GM12875 (cell line): ENCODE measurements around the gene NOTCH3.

ENCODE experiments used
- H3K4me3 ChIP-seq: one replicate; pipeline ENCODE4 v1.5.1; 2011; ENCODE audit warnings: low read depth, low read length, control low read depth
- CTCF ChIP-seq: IDR thresholded peaks from 2 replicates; pipeline ENCODE4 v1.5.1; 2011; ENCODE audit warnings: low read depth, mild to moderate bottlenecking, control low read depth, inconsistent platforms, low read length, moderate library complexity, borderline replicate concordance; ENCODE audit not compliant: insufficient read depth

The NOTCH3 gene

DNA sequence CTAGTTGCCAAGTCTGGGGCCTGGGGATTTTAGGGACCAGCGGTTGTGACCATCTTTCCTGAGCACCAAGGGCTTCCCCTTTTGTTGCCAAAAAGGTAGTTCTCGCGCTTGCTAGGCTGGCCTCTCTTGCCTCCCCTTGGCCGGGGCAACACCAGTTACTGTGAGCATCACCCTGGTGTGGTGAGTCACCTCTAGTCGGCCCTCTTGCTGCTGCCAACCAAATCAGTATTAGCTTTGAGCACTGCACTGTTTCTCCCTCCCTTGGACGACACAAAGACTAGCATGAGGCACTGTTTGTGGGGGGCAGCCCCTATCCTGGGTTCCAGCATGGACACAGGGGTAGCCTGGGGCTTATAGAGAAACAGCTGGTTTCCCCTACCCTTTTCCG lies 86.6 kb downstream of the NOTCH3 start:
- no peak for TF ChIP-seq CTCF
- no peak overlapping the region for H3K4me3 ChIP-seq

DNA sequence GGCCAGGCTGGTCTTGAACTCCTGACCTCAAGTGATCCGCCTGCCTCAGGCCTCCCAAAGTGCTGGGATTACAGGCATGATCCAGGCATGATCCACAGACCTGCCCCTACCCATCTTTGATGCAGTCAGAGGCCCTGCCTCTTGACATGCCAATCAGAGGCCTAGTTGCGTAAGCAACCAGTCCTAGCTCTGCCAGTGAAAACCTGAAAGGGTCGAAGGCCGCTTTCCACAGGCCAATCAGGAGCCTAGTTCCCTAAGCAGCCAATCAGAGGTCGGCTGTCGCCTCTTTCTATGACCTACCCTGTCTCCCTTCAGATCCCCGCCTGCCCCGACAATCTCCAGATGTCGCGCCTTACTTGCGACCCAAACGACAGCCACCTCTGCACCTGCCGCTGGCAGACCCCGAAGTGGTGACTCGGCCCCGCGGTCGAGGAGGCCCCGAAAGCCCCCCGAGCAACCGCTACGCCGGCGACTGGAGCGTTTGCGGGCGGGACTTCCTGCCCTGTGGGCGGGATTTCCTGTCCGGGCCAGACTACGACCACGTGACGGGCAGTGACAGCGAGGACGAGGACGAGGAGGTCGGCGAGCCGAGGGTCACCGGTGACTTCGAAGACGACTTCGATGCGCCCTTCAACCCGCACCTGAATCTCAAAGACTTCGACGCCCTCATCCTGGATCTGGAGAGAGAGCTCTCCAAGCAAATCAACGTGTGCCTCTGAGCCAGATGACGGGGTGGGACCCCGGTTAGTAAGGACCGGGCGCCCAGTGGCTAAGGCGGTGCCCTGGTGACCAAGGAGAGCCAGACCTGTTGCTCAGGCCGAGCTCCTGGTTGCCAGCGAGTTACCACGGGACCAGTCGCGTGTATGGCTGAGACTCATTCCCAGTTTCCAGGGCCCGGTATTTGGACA lies 87.3 kb downstream of the NOTCH3 start:
- H3K4me3 ChIP-seq, result no peak overlapping the region
- no peak for TF ChIP-seq CTCF

GRCh38 chr19:15112385-15112784 lies 88.4 kb downstream of the NOTCH3 start:
- H3K4me3 ChIP-seq, result no peak overlapping the region
- TF ChIP-seq CTCF, result no peak

DNA sequence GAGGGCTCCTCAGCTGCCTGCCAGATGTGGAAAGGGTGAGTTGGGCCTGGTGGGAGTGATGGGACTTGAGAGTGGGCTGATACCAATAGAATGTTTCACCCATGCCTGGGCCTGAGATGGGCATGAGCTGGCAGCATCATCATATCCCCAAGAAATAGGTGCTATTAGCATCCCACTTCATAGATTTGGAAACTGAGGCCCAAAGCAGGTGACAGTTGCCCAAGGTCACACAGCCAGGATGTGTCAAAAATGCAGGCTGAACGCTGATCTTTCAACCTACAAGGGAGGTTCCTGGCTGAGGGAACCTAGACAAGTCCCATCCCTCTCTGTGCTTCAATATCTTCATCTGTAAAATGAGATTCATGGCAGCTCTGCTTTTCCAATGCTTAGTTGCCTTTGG lies 89.0 kb downstream of the NOTCH3 start:
- no peak for TF ChIP-seq CTCF
- no peak overlapping the region for H3K4me3 ChIP-seq

GRCh38 chr19:15110418-15110815 lies 90.4 kb downstream of the NOTCH3 start:
- no peak for TF ChIP-seq CTCF
- no peak overlapping the region for H3K4me3 ChIP-seq

DNA sequence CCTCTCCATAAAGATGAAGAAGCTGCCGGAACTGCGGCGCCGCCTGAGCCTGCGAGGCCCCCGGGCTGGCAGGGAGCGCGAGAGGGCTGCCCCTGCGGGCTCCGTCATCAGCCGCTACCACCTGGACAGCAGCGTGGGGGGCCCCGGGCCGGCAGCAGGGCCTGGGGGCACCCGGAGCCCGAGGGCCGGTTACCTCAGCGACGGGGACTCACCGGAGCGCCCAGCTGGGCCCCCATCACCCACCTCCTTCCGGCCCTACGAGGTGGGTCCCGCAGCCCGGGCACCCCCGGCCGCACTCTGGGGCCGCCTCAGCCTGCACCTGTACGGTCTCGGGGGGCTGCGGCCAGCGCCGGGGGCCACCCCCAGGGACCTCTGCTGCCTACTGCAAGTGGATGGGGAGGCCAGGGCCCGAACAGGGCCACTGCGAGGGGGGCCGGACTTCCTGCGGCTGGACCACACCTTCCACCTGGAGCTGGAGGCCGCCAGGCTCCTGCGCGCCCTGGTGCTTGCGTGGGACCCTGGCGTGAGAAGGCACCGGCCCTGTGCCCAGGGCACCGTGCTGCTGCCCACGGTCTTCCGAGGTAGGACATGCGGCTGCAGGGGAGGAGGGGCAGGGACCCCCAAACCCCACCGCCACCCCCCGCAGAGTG lies 90.9 kb downstream of the NOTCH3 start:
- no peak for TF ChIP-seq CTCF
- no peak overlapping the region for H3K4me3 ChIP-seq
